Peyer's patch (tissue), 4 donors: ENCODE results near the gene YAF2. TPM values are rescaled to one million over a fixed set of nuclear protein-coding genes. Genes with fewer than 3 reads are reported as not detected.
"Not testable (repeated sequence)": the region's sequence is repeated elsewhere in the genome, so short reads cannot be mapped to it uniquely, and the experiment has no call there.

Experiments
- DNase-seq, 3 donors: peaks; one replicate each; pipeline ENCODE4 v3.0.0-alpha.2; 2017 to 2019
- H3K27ac ChIP-seq, 4 donors: fragments of 200-600 bp; sonication (generic); one replicate each; pipeline ENCODE4 v1.5.1; 2016 to 2019
- H3K27me3 ChIP-seq, 2 donors: fragments of 200-600 bp; sonication (generic); one replicate each; pipeline ENCODE4 v1.5.1; 2019
- H3K36me3 ChIP-seq, 3 donors: fragments of 200-600 bp; sonication (generic); one replicate each; pipeline ENCODE4 v1.5.1; 2016 to 2019
- H3K4me1 ChIP-seq, 4 donors: fragments of 200-600 bp; sonication (generic); one replicate each; pipeline ENCODE4 v1.5.1; 2016 to 2019
- H3K4me3 ChIP-seq, 4 donors: fragments of 200-600 bp; sonication (generic); 1 replicate in 3 of 4; 2 replicates in 1 of 4; pipeline ENCODE4 v1.5.1; 2016 to 2019; ENCODE audit warnings: mild to moderate bottlenecking in 1 of 4
- H3K9me3 ChIP-seq, 4 donors: fragments of 200-600 bp; sonication (generic); one replicate each; pipeline ENCODE4 v1.5.1; 2016 to 2019; ENCODE audit warnings: mild to moderate bottlenecking in 1 of 4
- POLR2A ChIP-seq, 2 donors: fragments of 450-650 bp; IDR thresholded peaks; one replicate each; pipeline ENCODE4 v1.5.1; 2017; ENCODE audit warnings: antibody characterized with exemption in 2 of 2, mild to moderate bottlenecking in 2 of 2, moderate library complexity in 2 of 2
- total RNA-seq, 4 donors: library from RNA; depleted of rRNA; stranded (reverse); fragments of >200 nt; gene quantifications; one replicate each; pipeline ENCODE4 v1.1.0, GENCODE V29; 2016
- TF ChIP-seq, protein P1 (sequence below), 6 experiments: fragments of 450-650 bp in 4 of 6; fragments of 200-600 bp in 2 of 6; sonication (generic) in 1 of 6; IDR thresholded peaks; one replicate each; pipeline ENCODE4 v1.5.1; 2017 to 2019; ENCODE audit warnings: antibody characterized with exemption in 6 of 6, mild to moderate bottlenecking in 3 of 6, moderate library complexity in 1 of 6

Gene YAF2
- total RNA-seq, 4 donors from 2014 or later, result 22.9 to 89.1 (median 42.9) TPM

DNA sequence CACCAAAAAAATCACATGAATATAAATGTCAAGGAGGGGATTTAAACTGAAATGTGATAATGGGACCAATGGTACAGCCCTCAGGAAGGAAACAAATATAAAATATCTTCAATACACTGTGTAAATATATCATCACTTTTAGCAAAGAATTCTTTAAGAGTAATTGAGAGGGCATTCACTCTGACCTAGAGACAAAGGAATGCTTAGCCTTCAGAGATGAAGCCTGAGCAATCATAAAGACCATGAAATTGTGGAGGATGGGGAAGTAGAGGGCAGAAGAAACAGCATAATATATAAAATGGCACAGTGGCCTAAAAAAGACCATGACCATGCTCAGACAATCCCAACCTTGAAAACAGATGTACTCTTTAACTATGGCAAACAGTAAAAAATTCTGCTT, 20.4 kb downstream of the YAF2 start:
- DNase-seq, result no peak
- TF ChIP-seq POLR2A (IDR thresholded peaks at IDR 0.05), result no peak
- TF ChIP-seq, protein P1, sequence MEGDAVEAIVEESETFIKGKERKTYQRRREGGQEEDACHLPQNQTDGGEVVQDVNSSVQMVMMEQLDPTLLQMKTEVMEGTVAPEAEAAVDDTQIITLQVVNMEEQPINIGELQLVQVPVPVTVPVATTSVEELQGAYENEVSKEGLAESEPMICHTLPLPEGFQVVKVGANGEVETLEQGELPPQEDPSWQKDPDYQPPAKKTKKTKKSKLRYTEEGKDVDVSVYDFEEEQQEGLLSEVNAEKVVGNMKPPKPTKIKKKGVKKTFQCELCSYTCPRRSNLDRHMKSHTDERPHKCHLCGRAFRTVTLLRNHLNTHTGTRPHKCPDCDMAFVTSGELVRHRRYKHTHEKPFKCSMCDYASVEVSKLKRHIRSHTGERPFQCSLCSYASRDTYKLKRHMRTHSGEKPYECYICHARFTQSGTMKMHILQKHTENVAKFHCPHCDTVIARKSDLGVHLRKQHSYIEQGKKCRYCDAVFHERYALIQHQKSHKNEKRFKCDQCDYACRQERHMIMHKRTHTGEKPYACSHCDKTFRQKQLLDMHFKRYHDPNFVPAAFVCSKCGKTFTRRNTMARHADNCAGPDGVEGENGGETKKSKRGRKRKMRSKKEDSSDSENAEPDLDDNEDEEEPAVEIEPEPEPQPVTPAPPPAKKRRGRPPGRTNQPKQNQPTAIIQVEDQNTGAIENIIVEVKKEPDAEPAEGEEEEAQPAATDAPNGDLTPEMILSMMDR (IDR thresholded peaks at IDR 0.05), result no peak
- Histone ChIP-seq H3K27me3 (no peaks in the 10 kb centered on the region), H3K4me3 (no peak overlapping the region), H3K36me3 (no peaks in the 10 kb centered on the region), H3K4me1 (peaks cover 0 to 8% (median under 1%) of the 10 kb centered on the region in 4 donors), H3K27ac (no peak overlapping the region), H3K9me3 (no peaks in the 10 kb centered on the region)

DNA sequence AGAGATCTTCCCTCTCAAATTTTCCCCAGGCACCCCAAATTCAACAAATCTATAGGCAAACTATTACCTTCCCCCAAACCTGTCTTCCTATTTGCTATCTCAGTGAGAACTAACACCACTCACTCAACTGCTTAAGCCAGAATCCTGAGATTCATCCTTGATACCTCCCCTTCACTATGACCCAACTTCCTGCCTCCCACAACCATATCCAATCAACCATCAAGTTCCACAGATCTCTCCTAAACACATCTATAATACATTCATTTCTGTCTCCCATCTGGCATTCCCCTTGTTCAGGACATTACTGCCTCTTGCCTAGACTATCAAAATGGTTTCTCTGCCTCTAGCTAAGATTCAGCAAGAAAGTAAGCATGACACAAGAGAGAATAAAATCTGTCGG, 21.3 kb downstream of the YAF2 start:
- Histone ChIP-seq H3K27me3 (no peaks in the 10 kb centered on the region), H3K36me3 (no peaks in the 10 kb centered on the region), H3K4me3 (no peak overlapping the region), H3K4me1 (peaks cover 0 to 8% (median 2%) of the 10 kb centered on the region in 4 donors), H3K9me3 (no peaks in the 10 kb centered on the region), H3K27ac (no peak overlapping the region)
- DNase-seq, result no peak
- no peak for TF ChIP-seq POLR2A (IDR thresholded peaks at IDR 0.05)
- TF ChIP-seq, protein P1 (IDR thresholded peaks at IDR 0.05), result no peak

DNA sequence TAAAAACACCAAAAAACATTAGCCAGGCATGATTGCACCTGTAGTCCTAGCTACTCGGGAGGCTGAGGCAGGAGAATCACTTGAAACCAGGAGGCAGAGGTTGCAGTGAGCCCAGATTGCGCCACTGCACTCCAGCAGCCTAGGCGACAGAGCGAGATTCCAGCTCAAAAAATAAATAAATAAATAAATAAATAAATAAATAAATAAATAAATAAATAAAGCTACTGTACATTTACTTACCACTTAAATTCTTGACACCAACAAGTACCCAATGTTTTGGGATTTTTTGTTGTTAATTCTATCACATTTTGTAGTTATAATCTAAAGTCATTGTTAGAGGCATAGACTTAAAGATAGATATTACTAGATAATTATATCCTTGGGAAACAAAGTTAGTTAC, 22.3 kb downstream of the YAF2 start:
- H3K27ac ChIP-seq, result not testable (repeated sequence)

DNA sequence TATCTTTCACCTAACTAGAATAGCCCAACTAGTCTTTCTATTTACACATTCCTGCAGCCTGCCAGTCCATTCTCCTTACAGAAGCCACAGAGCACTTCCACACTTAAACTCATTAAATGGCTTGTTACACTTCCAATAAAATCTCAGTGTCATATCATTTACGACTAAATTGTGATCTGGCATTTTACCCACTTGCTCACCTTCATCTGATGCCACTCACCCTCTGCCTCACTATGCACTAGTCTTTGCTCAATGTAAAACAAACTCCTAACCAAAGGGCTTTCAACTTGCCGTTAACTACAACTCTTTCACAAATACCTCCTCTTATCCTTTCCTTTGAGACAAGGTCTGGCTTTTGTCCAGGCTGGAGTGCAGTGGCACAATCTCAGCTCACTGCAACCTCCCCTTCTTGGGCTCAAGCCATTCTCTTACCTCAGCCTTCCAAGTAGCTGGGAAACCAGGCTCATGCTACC, 24.1 kb downstream of the YAF2 start:
- no peak overlapping the region for H3K4me3 ChIP-seq
- no peak for TF ChIP-seq POLR2A (IDR thresholded peaks at IDR 0.05)
- TF ChIP-seq, protein P1 (IDR thresholded peaks at IDR 0.05), result no peak
- H3K9me3 ChIP-seq, result no peaks in the 10 kb centered on the region
- no peak overlapping the region for H3K27ac ChIP-seq
- peaks cover 0 to 8% (median 2%) of the 10 kb centered on the region in 4 donors for H3K4me1 ChIP-seq
- peaks cover 0 to 12% (median 0%) of the 10 kb centered on the region in 3 donors for H3K36me3 ChIP-seq
- DNase-seq, result no peak
- no peaks in the 10 kb centered on the region for H3K27me3 ChIP-seq

More for the DNA sequence above, 22.3 kb downstream of the YAF2 start:
- H3K4me3 ChIP-seq, H3K36me3 ChIP-seq, DNase-seq, H3K9me3 ChIP-seq, H3K4me1 ChIP-seq, H3K27me3 ChIP-seq: not testable (repeated sequence)

DNA sequence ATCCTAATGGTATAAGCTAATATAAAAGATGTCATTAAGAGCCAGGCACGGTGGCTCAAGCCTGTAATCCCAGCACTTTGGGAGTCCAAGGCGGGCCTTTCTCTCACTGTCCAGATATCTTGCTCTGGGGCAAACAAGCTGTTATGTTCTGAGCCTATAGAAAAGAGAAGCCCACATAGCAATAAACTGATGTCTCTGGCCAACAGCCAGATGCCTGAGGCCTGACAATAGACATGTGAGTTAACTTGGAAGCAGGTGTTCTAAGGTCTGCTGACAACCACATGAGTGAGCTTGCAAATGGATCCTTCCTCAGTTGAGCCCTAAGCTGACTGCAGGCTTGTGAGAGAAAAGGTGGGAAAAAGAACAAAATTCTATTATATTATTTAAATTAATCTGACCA, 25.0 kb downstream of the YAF2 start:
- Histone ChIP-seq H3K27me3 (no peaks in the 10 kb centered on the region), H3K4me3 (no peak overlapping the region), H3K4me1 (peaks cover 0 to 8% (median 2%) of the 10 kb centered on the region in 4 donors), H3K27ac (no peak overlapping the region), H3K9me3 (no peaks in the 10 kb centered on the region), H3K36me3 (peaks cover 0 to 22% (median 0%) of the 10 kb centered on the region in 3 donors)
- peak in 1 of 3 donors; percentile 53 for DNase-seq
- no peak for TF ChIP-seq POLR2A (IDR thresholded peaks at IDR 0.05)
- TF ChIP-seq, protein P1 (IDR thresholded peaks at IDR 0.05), result no peak

DNA sequence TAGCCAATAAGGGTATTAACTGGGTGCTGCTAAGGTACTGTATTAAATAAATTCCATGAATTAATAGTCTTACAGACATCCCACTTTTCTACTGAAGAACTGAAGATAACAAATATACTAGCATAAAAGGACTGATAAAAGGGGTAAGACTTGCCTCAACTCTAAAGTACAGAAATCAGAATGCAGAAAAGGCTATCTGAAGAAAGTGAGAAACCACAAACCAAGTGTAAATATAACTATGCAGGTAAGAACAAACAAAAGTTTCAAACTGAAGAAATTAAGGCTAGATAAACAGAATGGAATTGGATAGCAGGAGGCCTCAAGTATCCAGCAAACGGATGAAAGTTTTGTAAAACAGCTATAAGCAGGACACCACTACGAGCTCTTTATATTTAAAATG, 29.5 kb downstream of the YAF2 start:
- Histone ChIP-seq H3K27me3 (no peaks in the 10 kb centered on the region), H3K4me1 (peaks cover 0 to 4% (median under 1%) of the 10 kb centered on the region in 4 donors), H3K27ac (no peak overlapping the region), H3K36me3 (peaks cover 0 to 22% (median 0%) of the 10 kb centered on the region in 3 donors), H3K9me3 (no peaks in the 10 kb centered on the region), H3K4me3 (no peak overlapping the region)
- no peak for TF ChIP-seq POLR2A (IDR thresholded peaks at IDR 0.05)
- TF ChIP-seq, protein P1 (IDR thresholded peaks at IDR 0.05), result no peak
- no peak for DNase-seq
